GM23338 (cell line): ENCODE data around the gene PPIF. TPM values are rescaled to one million over a fixed set of nuclear protein-coding genes. Genes with fewer than 3 reads are reported as not detected.

Experiments used
- ATAC-seq: fragments of 200-7000 bp; cut with Tn5 transposase; 3 replicates; pipeline ENCODE4 v1.9.1; 2020
- DNase-seq: peaks from one replicate; pipeline ENCODE4 v3.0.0-alpha.2; 2015; ENCODE audit warnings: low spot score
- H2AFZ ChIP-seq: fragments of 200-600 bp; sonication (generic); 2 replicates; pipeline ENCODE4 v1.8.0; 2016; ENCODE audit warnings: antibody characterized with exemption, mild to moderate bottlenecking, moderate library complexity
- H3F3A ChIP-seq: fragments of 200-600 bp; sonication (generic); replicated peaks from 2 replicates; pipeline ENCODE4 v1.8.0; 2017; ENCODE audit warnings: antibody characterized with exemption, mixed run types, low read depth
- H3K27ac ChIP-seq: fragments of 200-600 bp; sonication (generic); 2 replicates; pipeline ENCODE4 v1.6.1; 2016; ENCODE audit warnings: low read depth
- H3K27me3 ChIP-seq: fragments of 200-600 bp; sonication (generic); 2 replicates; pipeline ENCODE4 v1.8.0; 2016; ENCODE audit warnings: mild to moderate bottlenecking, mixed run types, moderate library complexity; ENCODE audit not compliant: insufficient read depth
- H3K36me3 ChIP-seq: fragments of 200-600 bp; sonication (generic); 2 replicates; pipeline ENCODE4 v1.8.0; 2016; ENCODE audit warnings: mild to moderate bottlenecking; ENCODE audit not compliant: insufficient read depth
- H3K4me1 ChIP-seq: fragments of 200-600 bp; sonication (generic); 2 replicates; pipeline ENCODE4 v1.8.0; 2016; ENCODE audit warnings: mild to moderate bottlenecking, moderate library complexity; ENCODE audit not compliant: insufficient read depth
- H3K4me2 ChIP-seq: fragments of 200-600 bp; sonication (generic); 2 replicates; pipeline ENCODE4 v1.7.1; 2017; ENCODE audit warnings: mixed run types
- H3K4me3 ChIP-seq: fragments of 200-600 bp; sonication (generic); 2 replicates; pipeline ENCODE4 v1.6.1; 2016; ENCODE audit warnings: mixed run types
- H3K79me2 ChIP-seq: fragments of 200-600 bp; sonication (generic); replicated peaks from 2 replicates; pipeline ENCODE4 v1.8.0; 2017; ENCODE audit warnings: mild to moderate bottlenecking; ENCODE audit not compliant: insufficient read depth
- H3K9me2 ChIP-seq: fragments of 200-600 bp; sonication (generic); 2 replicates; pipeline ENCODE4 v1.8.0; 2017; ENCODE audit not compliant: insufficient read depth
- H4K20me1 ChIP-seq: fragments of 200-600 bp; sonication (generic); replicated peaks from 2 replicates; pipeline ENCODE4 v1.8.0; 2017; ENCODE audit warnings: mild to moderate bottlenecking; ENCODE audit not compliant: insufficient read depth
- H3K27ac Mint-ChIP-seq: 2 replicates; pipeline ENCODE4 v1.8.0; 2020; ENCODE audit warnings: inconsistent platforms, mild to moderate bottlenecking, moderate library complexity, mixed read lengths
- H3K27me3 Mint-ChIP-seq: 3 replicates; pipeline ENCODE4 v1.8.0; 2022; ENCODE audit warnings: low read depth, mild to moderate bottlenecking, moderate library complexity, mixed read lengths, inconsistent platforms; ENCODE audit not compliant: insufficient read depth, poor library complexity
- H3K36me3 Mint-ChIP-seq: 3 replicates; pipeline ENCODE4 v1.8.0; 2021; ENCODE audit warnings: low read depth, mild to moderate bottlenecking, inconsistent platforms, moderate library complexity, mixed read lengths
- H3K4me1 Mint-ChIP-seq: 3 replicates; pipeline ENCODE4 v1.8.0; 2020; ENCODE audit warnings: mild to moderate bottlenecking, inconsistent platforms, mixed read lengths
- H3K4me3 Mint-ChIP-seq: 3 replicates; pipeline ENCODE4 v1.8.0; 2021; ENCODE audit warnings: moderate library complexity, mild to moderate bottlenecking, inconsistent platforms, mixed read lengths
- H3K9me3 Mint-ChIP-seq: 3 replicates; pipeline ENCODE4 v1.8.0; 2020; ENCODE audit warnings: moderate library complexity, mild to moderate bottlenecking, inconsistent platforms, mixed read lengths
- EZH2phosphoT487 ChIP-seq: fragments of 200-600 bp; sonication (generic); IDR thresholded peaks from one replicate; pipeline ENCODE4 v1.8.1; 2018; ENCODE audit warnings: antibody characterized with exemption; ENCODE audit not compliant: unreplicated experiment
- JUNB ChIP-seq: IDR thresholded peaks from one replicate; pipeline ENCODE4 v1.6.1; 2016; ENCODE audit warnings: antibody characterized with exemption; ENCODE audit not compliant: unreplicated experiment
- NANOG ChIP-seq: IDR thresholded peaks from 2 replicates; pipeline ENCODE4 v1.6.1; 2016; ENCODE audit warnings: antibody characterized with exemption, borderline replicate concordance
- POLR2AphosphoS5 ChIP-seq: IDR thresholded peaks from 2 replicates; pipeline ENCODE4 v1.6.1; 2016; ENCODE audit warnings: antibody characterized with exemption, low read depth
- REST ChIP-seq: IDR thresholded peaks from one replicate; pipeline ENCODE4 v1.6.1; 2018; ENCODE audit warnings: antibody characterized with exemption; ENCODE audit not compliant: unreplicated experiment
- ZNF114 ChIP-seq: fragments of 250-450 bp; sonication (Bioruptor Pico); IDR thresholded peaks from 2 replicates; pipeline ENCODE4 v1.5.0; 2020; ENCODE audit warnings: mild to moderate bottlenecking, moderate library complexity
- ZNF331 ChIP-seq: fragments of 250-450 bp; sonication (Bioruptor Pico); IDR thresholded peaks from 2 replicates; pipeline ENCODE4 v1.5.0; 2020; ENCODE audit warnings: low read depth, mild to moderate bottlenecking, moderate library complexity
- ZNF462 ChIP-seq: fragments of 250-450 bp; sonication (Bioruptor Pico); IDR thresholded peaks from 2 replicates; pipeline ENCODE4 v1.5.0; 2020; ENCODE audit warnings: mild to moderate bottlenecking, moderate library complexity
- polyA plus RNA-seq: library from polyadenylated mRNA; unstranded; fragments of >200 nt; fragmentation: Nextera tagmentation; extraction: Ambion mirVana; gene quantifications from 2 replicates; pipeline ENCODE4 v1.2.1, GENCODE V29; 2016
- total RNA-seq: library from RNA; depleted of rRNA; stranded (reverse); fragments of >200 nt; shearing (Covaris generic); gene quantifications from 2 replicates; pipeline ENCODE4 v1.2.3, GENCODE V29; 2014

Gene PPIF
- total and polyA plus RNA-seq, 2 experiments from 2014 or later, result 32.1 to 43.6 TPM

GRCh38 chr10:79323602-79324001 is 23.7 kb upstream of the PPIF start:
- Histone ChIP-seq H3K27ac (no peak overlapping the region), H4K20me1 (no peaks in the 10 kb centered on the region), H3K4me3 (no peak overlapping the region), H2AFZ (no peak overlapping the region), H3K79me2 (no peaks in the 10 kb centered on the region), H3K9me2 (no peaks in the 10 kb centered on the region), H3K4me2 (no peak overlapping the region), H3K27me3 (no peaks in the 10 kb centered on the region), H3K4me1 (peaks cover 1% of the 10 kb centered on the region; the same call in 1 of the 2 replicates), H3K36me3 (no peaks in the 10 kb centered on the region), H3F3A (no peaks in the 10 kb centered on the region)
- Mint-ChIP-seq H3K36me3 (peaks cover 5% of the 10 kb centered on the region; the same call in 1 of the 3 replicates), H3K27me3 (peaks cover 12% of the 10 kb centered on the region), H3K4me3 (no peak overlapping the region), H3K4me1 (peaks cover 4% of the 10 kb centered on the region), H3K9me3 (peaks cover 3% of the 10 kb centered on the region; the same call in 1 of the 3 replicates), H3K27ac (no peak overlapping the region)
- ATAC-seq (no peak), DNase-seq (no peak)
- TF ChIP-seq NANOG, result no peak
- no peak for TF ChIP-seq POLR2AphosphoS5
- TF ChIP-seq ZNF114 (CRISPR knock-in tag), result no peak
- no peak for TF ChIP-seq ZNF462
- TF ChIP-seq REST, result no peak
- no peak for TF ChIP-seq ZNF331 (CRISPR knock-in tag)
- TF ChIP-seq EZH2phosphoT487, result no peak
- TF ChIP-seq JUNB, result no peak
